Osteoblast (primary cell): ENCODE measurements around the gene BMI1. TPM values are rescaled to one million over a fixed set of nuclear protein-coding genes. Genes with fewer than 3 reads are reported as not detected.

ENCODE experiments used
- DNase-seq: peaks from one replicate; pipeline ENCODE4 v3.0.0; 2011; ENCODE audit warnings: low spot score, mixed read lengths; ENCODE audit not compliant: insufficient read length; ENCODE audit errors: missing footprints
- H2AFZ ChIP-seq: 2 replicates; pipeline ENCODE4 v1.6.0; 2011; ENCODE audit warnings: mild to moderate bottlenecking, low read length
- H3K27ac ChIP-seq: 2 replicates; pipeline ENCODE4 v1.5.1; 2011; ENCODE audit warnings: mild to moderate bottlenecking, low read depth, low read length, moderate library complexity
- H3K27me3 ChIP-seq: 2 replicates; pipeline ENCODE4 v1.6.0; 2012; ENCODE audit warnings: mild to moderate bottlenecking, control low read depth, inconsistent platforms, low read length, moderate library complexity; ENCODE audit not compliant: insufficient read depth
- H3K36me3 ChIP-seq: 2 replicates; pipeline ENCODE4 v1.5.1; 2011; ENCODE audit warnings: mild to moderate bottlenecking, low read length, control low read depth, moderate library complexity; ENCODE audit not compliant: insufficient read depth
- H3K4me1 ChIP-seq: 2 replicates; pipeline ENCODE4 v1.5.1; 2011; ENCODE audit warnings: mild to moderate bottlenecking, low read length, control low read depth, moderate library complexity; ENCODE audit not compliant: insufficient read depth
- H3K4me2 ChIP-seq: 2 replicates; pipeline ENCODE4 v1.6.0; 2011; ENCODE audit warnings: mild to moderate bottlenecking, low read length; ENCODE audit not compliant: insufficient read depth
- H3K4me3 ChIP-seq: fragments of 200-600 bp; sonication (generic); 3 replicates; pipeline ENCODE4 v1.5.1; 2012; ENCODE audit warnings: mild to moderate bottlenecking, low read length, inconsistent platforms; ENCODE audit not compliant: insufficient read depth
- H3K79me2 ChIP-seq: 2 replicates; pipeline ENCODE4 v1.6.0; 2012; ENCODE audit warnings: mild to moderate bottlenecking, low read length, control low read depth, inconsistent platforms; ENCODE audit not compliant: insufficient read depth
- H3K9me3 ChIP-seq: 2 replicates; pipeline ENCODE4 v1.5.1; 2011; ENCODE audit warnings: low read depth, low read length, control low read depth
- H4K20me1 ChIP-seq: 2 replicates; pipeline ENCODE4 v1.6.0; 2012; ENCODE audit warnings: mild to moderate bottlenecking, low read length, control low read depth; ENCODE audit not compliant: insufficient read depth
- CTCF ChIP-seq: IDR thresholded peaks from 2 replicates; pipeline ENCODE4 v1.5.1; 2011; ENCODE audit warnings: mild to moderate bottlenecking, low read depth, low read length, moderate library complexity; ENCODE audit errors: extremely low read depth
- total RNA-seq: library from RNA; depleted of rRNA; stranded (reverse); fragments of >200 nt; gene quantifications from 2 replicates; pipeline ENCODE4 v1.2.3, GENCODE V29; 2012

The BMI1 gene
- total RNA-seq, 1 donor: 73.1 TPM

GRCh38 chr10:22366435-22366703 is 45.5 kb downstream of the BMI1 start:
- TF ChIP-seq CTCF: no peak
- H3K9me3 ChIP-seq: no peaks in the 10 kb centered on the region
- H4K20me1 ChIP-seq: no peaks in the 10 kb centered on the region
- no peak overlapping the region for H3K4me2 ChIP-seq
- H3K27ac ChIP-seq: no peak overlapping the region
- no peaks in the 10 kb centered on the region for H3K27me3 ChIP-seq
- H3K36me3 ChIP-seq: no peaks in the 10 kb centered on the region
- no peak for DNase-seq
- H3K79me2 ChIP-seq: no peaks in the 10 kb centered on the region
- H3K4me3 ChIP-seq: no peak overlapping the region
- no peak overlapping the region for H2AFZ ChIP-seq
- H3K4me1 ChIP-seq: no peaks in the 10 kb centered on the region

- Histone ChIP-seq H3K4me2 (no peak overlapping the region), H3K27me3 (no peaks in the 10 kb centered on the region), H3K9me3 (no peaks in the 10 kb centered on the region), H3K27ac (no peak overlapping the region), H3K36me3 (no peaks in the 10 kb centered on the region), H3K4me3 (no peak overlapping the region), H2AFZ (no peak overlapping the region), H4K20me1 (no peaks in the 10 kb centered on the region), H3K79me2 (no peaks in the 10 kb centered on the region), H3K4me1 (no peaks in the 10 kb centered on the region)
- TF ChIP-seq CTCF: no peak
- no peak for DNase-seq
These were observed 45.9 kb downstream of the BMI1 start for GRCh38 chr10:22366771-22367170.

- TF ChIP-seq CTCF: no peak
- Histone ChIP-seq H3K27me3 (no peaks in the 10 kb centered on the region), H3K27ac (no peak overlapping the region), H3K4me3 (no peak overlapping the region), H3K79me2 (no peaks in the 10 kb centered on the region), H2AFZ (no peak overlapping the region), H3K4me1 (no peaks in the 10 kb centered on the region), H4K20me1 (no peaks in the 10 kb centered on the region), H3K9me3 (no peaks in the 10 kb centered on the region), H3K36me3 (no peaks in the 10 kb centered on the region), H3K4me2 (no peak overlapping the region)
- DNase-seq: no peak
These were observed 46.6 kb downstream of the BMI1 start for GRCh38 chr10:22367471-22367870.

- Histone ChIP-seq H3K79me2 (no peaks in the 10 kb centered on the region), H3K27me3 (no peaks in the 10 kb centered on the region), H3K4me3 (no peak overlapping the region), H3K4me1 (no peaks in the 10 kb centered on the region), H2AFZ (no peak overlapping the region), H4K20me1 (no peaks in the 10 kb centered on the region), H3K4me2 (no peak overlapping the region), H3K27ac (no peak overlapping the region), H3K9me3 (no peaks in the 10 kb centered on the region), H3K36me3 (no peaks in the 10 kb centered on the region)
- TF ChIP-seq CTCF: no peak
- no peak for DNase-seq
These were observed 47.5 kb downstream of the BMI1 start for GRCh38 chr10:22368402-22368801.
